H1 (cell line): ENCODE data around the gene SPSB3. TPM values are rescaled to one million over a fixed set of nuclear protein-coding genes. Genes with fewer than 3 reads are reported as not detected.

Experiments used
- CEBPB ChIP-seq: IDR thresholded peaks from 2 replicates; pipeline ENCODE4 v1.6.1; 2012; ENCODE audit warnings: low read depth, low read length
- RBBP5 ChIP-seq: IDR thresholded peaks from 2 replicates; pipeline ENCODE4 v1.7.1; 2012; ENCODE audit warnings: low read depth, mild to moderate bottlenecking, inconsistent platforms, low read length, moderate library complexity, borderline replicate concordance
- polyA plus RNA-seq, 7 experiments: library from polyadenylated mRNA; depleted of rRNA in 3 of 7; stranded (reverse) in 5 of 7; unstranded in 2 of 7; fragments of >200 nt in 5 of 7; fragments of 200-250 nt in 2 of 7; gene quantifications; 1 replicate in 5 of 7; 2 replicates in 1 of 7; 4 replicates in 1 of 7; pipeline versions ENCODE4 v1.2.1 to v1.2.3, GENCODE V29; 2011 to 2013; ENCODE audit warnings: missing spikeins in 2 of 7, mixed read lengths in 2 of 7
- total RNA-seq: library from RNA; stranded (reverse); fragmentation: NEBNext Ultra II Directional; extraction: Animal tissue kit (Norgen Biotek cat#: 25700); gene quantifications from 2 replicates; pipeline ENCODE4 v1.2.1, GENCODE V29; 2021
- TF ChIP-seq, protein P1 (sequence below): IDR thresholded peaks from 2 replicates; pipeline ENCODE4 v1.6.1; 2012; ENCODE audit warnings: inconsistent platforms
- TF ChIP-seq, protein P2 (sequence below): IDR thresholded peaks from 2 replicates; pipeline ENCODE4 v1.6.1; 2012; ENCODE audit warnings: inconsistent platforms

The SPSB3 gene
- total and polyA plus RNA-seq, 2 of the 8 experiments (the other 6 are each of a cell fraction or from before 2014, with no cell fraction given): 22.5 to 37.8 TPM

DNA sequence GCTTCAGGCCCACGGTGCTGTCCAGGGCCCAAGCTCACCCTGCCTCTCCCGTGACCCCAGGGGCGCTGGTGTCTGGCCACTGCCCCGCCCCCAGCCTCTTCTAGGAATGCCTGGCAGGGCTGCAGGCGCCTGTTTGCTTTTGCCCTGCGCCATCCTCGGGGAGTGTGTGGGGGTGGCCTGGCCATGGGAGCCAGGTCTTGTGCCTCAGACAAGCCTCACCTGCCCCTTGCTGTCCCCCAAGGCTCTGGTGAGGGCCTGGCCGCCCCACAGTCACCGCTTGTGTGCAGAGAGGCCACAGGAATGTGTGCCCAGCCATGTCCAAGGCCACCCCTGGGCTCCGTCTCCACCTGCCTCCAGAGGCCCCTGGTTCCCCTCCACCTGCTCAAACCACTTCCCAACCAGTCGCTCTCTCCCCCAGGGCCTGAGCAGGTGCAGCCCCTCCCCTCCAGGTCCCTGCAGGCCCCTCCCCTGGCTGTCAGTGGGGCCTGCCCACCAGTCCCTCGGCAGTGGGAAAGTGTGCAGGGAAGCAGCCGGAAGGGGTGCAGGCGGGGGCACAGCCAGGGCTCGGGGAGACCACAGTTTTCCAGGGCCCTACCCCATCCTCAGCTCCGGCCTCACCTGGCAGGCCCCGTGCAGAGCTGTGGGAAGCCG lies 12.0 kb upstream of the SPSB3 start (continued):
- TF ChIP-seq RBBP5: no peak
- no peak for TF ChIP-seq CEBPB
- TF ChIP-seq, protein P1, sequence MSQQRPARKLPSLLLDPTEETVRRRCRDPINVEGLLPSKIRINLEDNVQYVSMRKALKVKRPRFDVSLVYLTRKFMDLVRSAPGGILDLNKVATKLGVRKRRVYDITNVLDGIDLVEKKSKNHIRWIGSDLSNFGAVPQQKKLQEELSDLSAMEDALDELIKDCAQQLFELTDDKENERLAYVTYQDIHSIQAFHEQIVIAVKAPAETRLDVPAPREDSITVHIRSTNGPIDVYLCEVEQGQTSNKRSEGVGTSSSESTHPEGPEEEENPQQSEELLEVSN: no peak
- TF ChIP-seq, protein P2, sequence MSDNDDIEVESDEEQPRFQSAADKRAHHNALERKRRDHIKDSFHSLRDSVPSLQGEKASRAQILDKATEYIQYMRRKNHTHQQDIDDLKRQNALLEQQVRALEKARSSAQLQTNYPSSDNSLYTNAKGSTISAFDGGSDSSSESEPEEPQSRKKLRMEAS: no peak
